Purkinje cell (primary cell): Measurements from ENCODE around the gene SLC43A1. TPM values are rescaled to one million over a fixed set of nuclear protein-coding genes. Genes with fewer than 3 reads are reported as not detected.

Source experiments
- polyA plus RNA-seq: library from polyadenylated mRNA; unstranded; fragments of >200 nt; fragmentation: Nextera tagmentation; gene quantifications from 2 replicates; pipeline ENCODE4 v1.2.1, GENCODE V29; 2014

Gene SLC43A1
- polyA plus RNA-seq = 0.16 and 1.1 TPM in 2 replicates

DNA sequence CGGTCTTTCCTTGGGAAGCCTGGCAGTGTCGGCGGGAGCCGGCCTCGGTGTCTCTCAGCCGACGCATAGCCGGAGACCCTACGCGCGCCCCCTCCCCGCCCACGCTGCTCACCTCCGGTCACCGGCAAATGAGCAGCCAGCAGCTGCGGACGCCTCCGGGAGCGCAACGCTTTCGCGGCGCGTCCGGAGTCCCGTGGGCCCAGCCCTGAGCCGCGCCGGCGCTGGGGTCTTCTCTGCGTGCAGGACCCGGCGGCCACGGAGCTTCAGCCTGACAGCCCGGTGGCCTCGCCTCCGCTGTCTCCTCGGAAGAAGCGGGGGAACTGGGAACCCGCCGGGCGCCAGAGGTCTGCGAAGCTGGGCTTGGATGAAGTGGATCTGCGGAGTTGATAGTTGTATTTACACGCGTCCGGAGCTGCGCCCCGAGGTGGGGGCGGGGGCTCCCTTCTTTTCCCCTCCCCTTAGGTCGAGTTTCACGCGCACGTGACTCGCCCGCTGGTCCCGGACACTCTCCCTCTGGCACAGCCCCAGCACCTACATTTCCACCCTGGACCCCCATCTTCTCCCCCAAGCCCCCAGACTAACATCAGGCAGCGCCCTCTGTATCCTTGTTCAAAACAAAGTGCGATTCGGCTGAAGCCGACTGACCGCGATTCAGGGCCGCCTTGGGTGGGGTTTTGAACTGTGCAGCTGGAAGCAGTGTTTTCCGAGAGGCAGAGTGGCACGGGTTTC, at the start of gene SLC43A1:
Gene SLC43A1, minus strand, starts transcription at position 371 of the 729 bp plus-strand sequence. CDS start 1,591 bp downstream, outside the sequence.

GRCh38 chr11:57536947-57537619, 21.6 kb upstream of the SLC43A1 start, which contains the start of gene SMTNL1:
TSS of gene SMTNL1 (plus strand) at chr11:57537595. CDS start at chr11:57542643, 5,048 bp downstream.

GRCh38 chr11:57530596-57531507, 15.3 kb upstream of the SLC43A1 start, which contains the start of gene TIMM10:
TSS of gene TIMM10 (minus strand) at chr11:57530754. CDS start at chr11:57530189, 565 bp downstream.

DNA sequence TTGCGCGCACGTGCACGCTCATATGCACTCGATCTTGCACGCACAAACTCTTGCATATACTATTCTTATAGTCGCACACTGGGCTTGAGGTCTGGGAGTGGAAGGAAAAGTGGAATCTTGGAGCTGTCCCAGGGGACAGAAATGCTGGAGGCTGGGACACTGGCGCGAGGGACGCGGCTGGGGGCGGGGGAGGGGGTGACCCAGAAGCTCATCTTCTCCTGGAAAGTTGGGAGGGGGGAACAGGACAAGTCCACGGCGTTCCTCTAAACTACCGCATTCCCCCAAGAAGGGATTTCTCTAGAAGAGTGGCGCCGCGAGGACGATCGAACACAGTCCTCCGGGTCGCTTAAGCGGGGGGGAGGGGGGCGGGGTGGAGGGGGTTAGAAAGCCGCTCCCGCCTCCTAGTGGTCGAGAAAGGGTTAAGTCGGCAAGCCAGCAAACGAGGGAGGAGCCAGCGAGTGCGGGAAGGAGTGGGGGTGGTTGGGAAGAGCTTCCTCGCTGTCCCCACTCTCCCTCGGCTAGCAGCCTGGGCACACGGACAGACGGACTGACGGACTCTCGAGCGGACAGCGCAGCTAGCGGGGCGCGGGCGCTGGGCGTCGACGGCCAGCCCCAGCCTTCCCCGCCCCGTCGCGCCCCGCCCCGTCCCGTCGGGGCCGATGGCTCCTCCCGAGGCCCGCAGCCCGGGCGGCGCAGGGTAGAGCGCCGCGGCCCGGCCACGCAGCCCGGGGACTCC, 55.3 kb downstream of the SLC43A1 start, which contains the start of gene RTN4RL2:
Gene RTN4RL2, plus strand, starts transcription at position 507 of the 736 bp plus-strand sequence. CDS start 338 bp downstream, outside the sequence.

Other genes starting within 250 kb of the SLC43A1 start
- 3.7 and 5.3 TPM in 2 replicates for gene TNKS1BP1, start 190.8 kb downstream of the SLC43A1 start, polyA plus RNA-seq
- gene SSRP1, start 179.8 kb downstream of the SLC43A1 start, polyA plus RNA-seq = 24.9 and 28.2 TPM in 2 replicates
- gene P2RX3, start 177.3 kb downstream of the SLC43A1 start, polyA plus RNA-seq = not detected in 2 replicates
- not detected in 2 replicates for gene PRG3, start 134.6 kb downstream of the SLC43A1 start, polyA plus RNA-seq
- not detected in 2 replicates for gene PRG2, start 125.1 kb downstream of the SLC43A1 start, polyA plus RNA-seq
- 1.1 and 3.0 TPM in 2 replicates for gene SLC43A3, start 88.6 kb downstream of the SLC43A1 start, polyA plus RNA-seq
- 0.16 TPM in 1 of 2 replicates, not detected in the other for gene RTN4RL2, start 55.2 kb downstream of the SLC43A1 start, polyA plus RNA-seq
- gene TIMM10, start 15.1 kb upstream of the SLC43A1 start, polyA plus RNA-seq = 261 and 303 TPM in 2 replicates
- not detected in 2 replicates for gene SMTNL1, start 21.9 kb upstream of the SLC43A1 start, polyA plus RNA-seq
- 19.2 and 28.4 TPM in 2 replicates for gene UBE2L6, start 52.0 kb upstream of the SLC43A1 start, polyA plus RNA-seq
- gene SERPING1, start 82.0 kb upstream of the SLC43A1 start, polyA plus RNA-seq = 9.1 and 24.1 TPM in 2 replicates
- 0.24 and 1.0 TPM in 2 replicates for gene YPEL4, start 134.2 kb upstream of the SLC43A1 start, polyA plus RNA-seq
- gene CLP1, start 142.1 kb upstream of the SLC43A1 start, polyA plus RNA-seq = 5.1 and 5.6 TPM in 2 replicates
- gene ZDHHC5, start 152.4 kb upstream of the SLC43A1 start, polyA plus RNA-seq = 26.2 and 26.9 TPM in 2 replicates
- gene MED19, start 196.5 kb upstream of the SLC43A1 start, polyA plus RNA-seq = 16.3 and 22.3 TPM in 2 replicates
- gene TMX2, start 196.9 kb upstream of the SLC43A1 start, polyA plus RNA-seq = 167 and 173 TPM in 2 replicates
- 58.7 and 79.0 TPM in 2 replicates for gene SELENOH, start 225.8 kb upstream of the SLC43A1 start, polyA plus RNA-seq
- 0.24 TPM in 1 of 2 replicates, not detected in the other for gene BTBD18, start 236.1 kb upstream of the SLC43A1 start, polyA plus RNA-seq
- 10.6 and 12.1 TPM in 2 replicates for gene CTNND1, start 246.1 kb upstream of the SLC43A1 start, polyA plus RNA-seq